Activated CD8-positive, alpha-beta memory T cell treated with anti-CD3 and anti-CD28 coated beads, Interleukin-2, amount 50 U/mL, for 24 hours (primary cell): Measurements from ENCODE around the gene SLC35D2.
"Not testable (repeated sequence)": the region's sequence is repeated elsewhere in the genome, so short reads cannot be mapped to it uniquely, and the experiment has no call there.

Source experiments
- DNase-seq: peaks from one replicate; pipeline ENCODE4 v3.0.0-alpha.2; 2020; ENCODE audit errors: extremely low read depth

The SLC35D2 gene

DNA sequence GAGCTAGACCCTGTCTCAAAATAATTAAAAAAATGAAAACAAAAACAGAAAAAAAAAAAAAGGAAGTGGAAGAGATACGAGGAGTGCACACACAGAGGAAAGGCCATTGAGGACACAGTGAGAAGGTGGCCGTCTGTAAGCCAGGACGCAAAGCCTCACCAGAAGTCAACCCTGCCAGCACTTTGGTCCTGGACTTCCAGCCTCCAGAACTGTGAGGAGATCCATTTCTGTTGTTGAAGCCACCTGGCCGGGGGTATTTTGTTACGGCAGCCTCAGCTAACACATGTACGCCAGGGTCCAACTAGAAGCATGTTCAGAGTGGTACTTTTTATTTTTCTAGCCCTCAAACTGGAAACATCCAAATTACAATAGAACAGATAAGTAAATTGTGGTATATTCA, 21.8 kb downstream of the SLC35D2 start:
- DNase-seq, result no peak

DNA sequence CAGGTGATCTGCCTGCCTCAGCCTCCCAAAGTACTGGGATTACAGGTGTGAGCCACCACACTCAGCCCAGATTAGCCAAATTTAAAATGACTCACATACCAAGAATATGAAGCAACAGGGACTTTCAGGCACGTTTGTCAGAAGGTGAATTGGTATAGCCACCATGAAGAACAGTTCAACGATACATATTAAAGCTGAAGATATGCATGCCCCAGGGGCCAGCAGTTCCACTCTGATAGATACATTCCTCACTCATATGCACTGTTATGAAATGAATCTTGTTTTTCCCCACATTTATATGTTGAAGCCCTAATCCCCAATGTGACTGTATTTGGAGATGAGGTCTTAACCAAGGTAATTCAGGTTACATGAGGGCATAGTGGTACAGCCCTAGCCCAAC, 22.5 kb downstream of the SLC35D2 start:
- no peak for DNase-seq

DNA sequence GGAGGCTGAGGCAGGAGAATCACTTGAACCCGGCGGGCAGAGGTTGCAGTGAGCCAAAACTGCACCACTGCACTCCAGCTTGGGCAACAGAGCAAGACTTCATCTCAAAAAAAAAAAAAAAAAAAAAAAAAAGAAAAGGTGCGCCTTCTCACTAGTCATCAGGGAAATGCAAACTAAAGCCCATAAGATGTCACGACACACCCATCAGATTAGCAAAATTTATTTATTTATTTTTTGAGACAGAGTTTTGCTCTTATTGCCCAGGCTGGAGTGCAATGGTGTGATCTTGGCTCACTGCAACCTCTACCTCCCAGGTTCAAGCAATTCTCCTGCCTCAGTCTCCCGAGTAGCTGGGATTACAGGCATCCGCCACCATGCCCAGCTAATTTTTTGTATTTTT, 23.0 kb downstream of the SLC35D2 start:
- DNase-seq, result not testable (repeated sequence)

DNA sequence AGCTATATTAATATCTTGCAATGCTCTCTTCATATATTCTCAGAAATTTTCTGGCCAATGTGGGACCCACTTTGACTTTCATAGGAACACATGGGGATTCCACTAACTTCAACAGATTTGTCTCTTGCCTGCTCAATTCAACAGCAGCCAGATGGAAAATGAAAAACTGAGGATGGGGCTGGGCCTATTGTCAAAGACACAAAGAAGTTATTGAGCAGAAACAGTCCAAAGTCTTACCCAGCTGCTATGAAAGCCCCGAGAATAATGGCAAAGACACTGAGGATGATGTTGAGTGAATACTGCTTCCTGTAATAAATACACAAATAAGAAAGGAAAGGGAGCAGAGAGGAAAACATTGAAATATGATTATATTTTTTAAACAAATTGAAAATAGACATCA, 32.6 kb downstream of the SLC35D2 start:
- DNase-seq, result no peak

DNA sequence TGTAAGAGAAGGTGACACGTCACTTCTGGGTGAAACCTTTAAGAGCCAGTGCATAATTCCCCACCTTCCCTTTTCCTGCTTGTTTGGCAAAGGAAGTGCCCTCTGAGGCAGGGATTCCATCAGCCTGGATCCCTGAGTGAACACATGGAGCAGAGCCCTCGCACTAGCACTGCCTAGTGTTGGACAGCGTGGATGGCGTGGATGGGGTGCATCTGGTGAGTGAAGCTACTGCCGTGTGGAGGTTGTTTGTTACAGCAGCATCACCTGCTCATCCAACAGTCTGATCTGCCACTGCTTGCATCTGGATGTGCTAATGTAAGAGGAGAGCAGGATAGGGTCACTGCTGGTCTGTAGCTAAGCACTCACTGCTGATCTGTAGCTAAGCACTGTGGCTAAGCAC, 35.2 kb downstream of the SLC35D2 start:
- no peak for DNase-seq

DNA sequence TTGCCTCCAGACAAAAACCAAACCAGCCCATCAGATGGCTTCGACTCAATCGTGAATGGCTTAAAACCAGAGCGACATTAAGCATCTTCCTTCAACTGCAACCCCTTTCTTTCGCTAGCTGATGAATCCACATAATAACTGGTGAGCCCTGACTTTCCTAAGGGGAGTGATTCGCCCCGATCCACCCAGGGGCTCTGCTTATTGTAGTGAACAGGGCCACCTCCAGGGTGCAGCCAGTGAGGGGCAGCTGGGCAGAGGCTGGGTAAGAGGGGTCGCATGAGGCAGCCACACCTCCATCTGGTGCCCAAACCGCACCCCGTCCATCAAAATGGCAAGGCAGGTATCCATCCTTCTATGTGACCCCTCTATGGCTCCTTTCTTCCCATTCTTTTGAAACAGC, 38.0 kb downstream of the SLC35D2 start:
- no peak for DNase-seq

DNA sequence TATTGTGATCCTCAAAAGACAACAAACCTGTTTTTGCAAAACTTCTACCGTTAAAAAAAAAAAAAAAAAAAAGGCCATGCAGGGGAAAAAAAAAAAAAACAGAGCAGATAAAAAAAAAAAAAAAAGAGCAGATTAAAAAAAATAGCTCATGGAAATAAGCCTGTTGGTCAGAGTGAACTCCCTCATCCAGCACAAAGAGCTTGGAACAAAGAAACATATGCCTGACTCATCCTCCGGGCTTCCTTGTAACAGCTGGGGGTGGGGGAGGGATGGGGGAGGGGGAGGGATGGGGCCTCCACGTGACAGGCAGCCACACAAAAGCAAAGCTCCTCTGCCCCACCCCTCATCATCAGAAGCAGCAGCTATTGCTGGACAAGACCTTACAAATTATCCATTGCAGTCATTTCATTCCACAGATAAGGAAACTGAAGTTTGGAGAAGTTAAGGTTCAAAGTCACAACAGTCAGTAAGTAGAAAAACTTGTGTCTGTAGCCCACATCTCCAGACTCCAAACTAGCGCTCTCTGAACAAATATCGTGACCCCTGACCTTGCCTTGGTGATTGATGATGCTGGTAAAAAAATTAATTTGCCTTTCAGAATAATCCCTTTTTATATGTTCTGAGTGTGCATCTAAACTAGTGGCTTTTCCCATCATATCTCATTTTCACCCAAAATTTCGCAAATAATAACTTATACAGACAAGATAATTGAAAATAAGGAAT, 38.9 kb downstream of the SLC35D2 start:
- no peak for DNase-seq

DNA sequence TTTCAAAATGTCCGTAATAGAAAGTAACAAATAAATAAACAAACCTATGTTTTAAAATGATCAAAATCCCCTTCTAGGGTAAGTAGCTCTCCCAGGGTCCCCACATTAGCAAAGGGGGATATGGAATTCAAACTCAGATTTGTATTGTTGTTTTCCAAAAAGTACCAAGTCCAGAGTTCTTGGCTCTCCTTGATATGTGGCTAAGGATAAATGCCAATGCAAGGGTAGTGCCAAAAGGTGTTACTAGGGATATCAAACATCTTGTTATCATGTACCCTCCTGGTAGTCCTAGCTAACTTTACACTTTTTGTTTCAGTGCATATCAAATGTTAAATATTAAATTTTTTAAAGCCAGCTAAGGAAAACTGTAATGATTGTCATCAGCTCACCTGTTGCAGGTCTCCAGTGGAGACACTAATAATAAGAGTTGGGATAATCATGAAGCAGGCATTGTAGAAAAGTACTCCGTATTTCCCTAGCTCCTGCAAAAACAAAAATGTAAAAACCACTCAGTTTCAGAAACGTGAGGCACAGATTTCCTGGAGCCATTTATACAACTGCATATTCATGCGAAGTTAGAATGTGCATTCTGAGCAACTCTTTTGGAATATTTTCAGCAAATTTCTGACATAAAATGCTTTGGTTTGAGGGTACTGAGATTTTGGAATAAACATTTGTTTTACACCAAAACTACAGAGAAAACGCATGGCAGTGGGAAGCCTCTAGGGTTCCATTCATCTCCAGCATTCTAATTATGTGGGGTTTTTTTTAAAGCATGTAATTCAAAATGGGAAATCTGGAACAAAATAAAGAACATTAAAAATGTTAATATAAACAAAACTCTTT, 39.8 kb downstream of the SLC35D2 start:
- DNase-seq, result no peak

DNA sequence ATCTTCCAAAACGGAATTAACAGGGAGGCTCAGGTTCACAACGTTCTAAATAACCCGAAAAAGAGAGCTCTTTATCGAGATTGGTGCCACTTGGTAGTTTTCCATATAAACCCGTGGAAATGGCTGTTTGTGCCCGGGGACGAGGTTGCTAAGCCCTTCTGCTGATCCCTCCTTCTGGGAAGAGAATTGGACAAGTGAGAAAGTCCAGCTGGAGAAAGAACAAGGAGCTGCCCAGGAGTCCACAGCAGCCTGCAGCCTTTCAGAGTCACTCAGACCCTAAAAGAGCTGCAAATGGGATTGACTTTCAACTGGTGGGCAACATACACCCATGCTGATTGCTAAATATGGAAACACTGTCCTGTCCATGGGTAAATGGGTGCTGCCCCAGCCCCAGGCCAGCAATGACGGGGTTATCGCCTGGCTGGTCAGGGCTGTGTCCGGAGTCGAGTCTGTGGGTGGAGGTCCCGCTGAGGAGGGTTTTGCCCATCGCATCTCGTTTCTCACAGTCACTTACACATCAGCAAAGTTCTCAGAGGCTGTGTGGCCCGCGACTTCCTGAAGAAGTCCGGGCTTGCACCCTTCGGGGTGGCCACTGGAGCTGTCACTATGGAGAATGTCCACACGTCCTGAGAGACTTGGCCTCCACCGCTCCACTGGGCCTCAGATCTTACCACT, 40.8 kb downstream of the SLC35D2 start:
- no peak for DNase-seq

DNA sequence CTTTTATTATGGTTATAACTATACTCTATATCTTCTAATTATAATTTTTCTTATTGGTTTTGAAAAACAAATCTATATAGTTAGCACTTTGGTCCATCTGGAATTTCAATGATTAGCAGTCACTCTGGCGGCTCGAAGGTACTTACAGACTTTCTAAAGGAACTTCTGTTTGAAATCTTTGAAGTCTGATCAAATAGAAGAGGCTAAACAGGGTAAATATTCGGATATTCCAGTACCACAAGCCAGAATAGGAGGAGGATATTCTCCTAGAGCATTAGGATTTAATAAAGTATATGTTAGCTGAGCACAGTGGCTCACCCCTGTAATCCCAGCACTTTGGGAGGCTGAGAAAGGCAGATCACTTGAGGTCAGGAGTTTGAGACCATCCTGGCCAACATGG, 42.8 kb downstream of the SLC35D2 start:
- no peak for DNase-seq

DNA sequence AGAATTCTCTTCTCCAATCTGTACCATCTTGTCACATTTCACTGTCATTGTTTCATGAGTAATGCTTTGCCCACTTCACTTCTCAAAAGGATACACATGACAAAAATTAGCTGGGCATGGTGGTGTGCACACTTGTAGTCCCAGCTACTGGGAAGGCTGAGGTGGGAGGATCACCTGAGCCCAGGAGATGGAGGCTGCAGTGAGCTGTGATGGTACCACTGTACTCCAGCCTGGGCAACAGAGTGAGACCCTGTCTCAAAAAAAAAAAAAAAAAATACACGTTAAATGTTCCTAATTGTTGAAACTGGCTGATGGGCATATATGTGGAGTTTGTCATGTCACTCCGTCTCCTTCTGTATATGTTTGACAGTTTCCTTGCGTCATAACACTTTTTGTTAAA, 45.2 kb downstream of the SLC35D2 start:
- DNase-seq, result no peak

DNA sequence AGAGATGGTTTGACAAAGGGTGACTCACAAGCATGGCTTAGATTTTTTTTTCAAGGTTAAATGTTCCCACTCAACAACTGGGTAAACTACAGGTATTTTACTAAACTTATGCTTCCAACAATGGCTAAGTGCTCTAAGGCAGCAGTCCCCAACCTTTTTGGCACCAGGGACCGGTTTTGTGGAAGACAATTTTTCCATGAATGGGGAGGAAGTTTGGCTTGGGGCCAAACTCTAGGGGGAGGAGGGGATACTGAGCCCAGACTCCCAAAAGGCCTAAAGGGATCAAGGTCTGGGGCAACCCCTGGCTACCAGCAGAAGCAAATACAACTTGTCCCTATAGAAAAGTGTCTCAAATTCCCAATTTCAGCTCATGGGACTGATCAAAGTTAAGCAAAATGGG, 49.6 kb downstream of the SLC35D2 start:
- DNase-seq, result no peak

DNA sequence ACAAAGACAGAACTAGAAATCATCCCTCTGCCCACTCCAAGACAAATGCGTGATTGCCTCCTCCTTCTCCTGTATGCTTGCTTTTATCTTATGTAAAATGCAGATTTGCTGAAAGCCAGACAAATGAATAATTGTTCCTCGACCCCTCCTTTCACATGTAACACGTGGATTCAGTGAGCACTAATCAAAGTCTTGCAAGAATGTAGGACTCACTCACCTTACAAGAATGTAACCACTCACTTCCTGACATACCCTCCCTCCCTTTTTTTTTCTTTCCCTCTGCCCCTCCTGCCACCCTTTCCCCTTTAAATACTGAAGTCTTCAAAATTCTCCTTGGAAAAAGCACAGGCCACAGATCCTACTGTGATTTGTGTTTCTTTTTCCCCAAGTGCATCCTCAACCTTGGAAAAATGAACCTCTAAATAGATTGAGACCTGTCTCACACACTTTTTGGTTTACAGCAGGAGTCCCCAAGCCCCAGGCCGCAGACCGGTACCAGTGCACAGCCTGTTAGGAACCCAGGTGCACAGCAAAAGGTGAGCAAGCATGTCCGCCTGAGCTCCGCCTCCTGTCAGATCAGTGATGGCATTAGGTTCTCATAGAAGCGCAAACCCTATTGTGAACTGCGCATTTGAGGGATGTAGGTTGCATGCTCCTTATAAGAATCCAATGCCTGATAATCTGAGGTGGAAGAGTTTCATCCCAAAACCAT, 52.1 kb downstream of the SLC35D2 start:
- no peak for DNase-seq

DNA sequence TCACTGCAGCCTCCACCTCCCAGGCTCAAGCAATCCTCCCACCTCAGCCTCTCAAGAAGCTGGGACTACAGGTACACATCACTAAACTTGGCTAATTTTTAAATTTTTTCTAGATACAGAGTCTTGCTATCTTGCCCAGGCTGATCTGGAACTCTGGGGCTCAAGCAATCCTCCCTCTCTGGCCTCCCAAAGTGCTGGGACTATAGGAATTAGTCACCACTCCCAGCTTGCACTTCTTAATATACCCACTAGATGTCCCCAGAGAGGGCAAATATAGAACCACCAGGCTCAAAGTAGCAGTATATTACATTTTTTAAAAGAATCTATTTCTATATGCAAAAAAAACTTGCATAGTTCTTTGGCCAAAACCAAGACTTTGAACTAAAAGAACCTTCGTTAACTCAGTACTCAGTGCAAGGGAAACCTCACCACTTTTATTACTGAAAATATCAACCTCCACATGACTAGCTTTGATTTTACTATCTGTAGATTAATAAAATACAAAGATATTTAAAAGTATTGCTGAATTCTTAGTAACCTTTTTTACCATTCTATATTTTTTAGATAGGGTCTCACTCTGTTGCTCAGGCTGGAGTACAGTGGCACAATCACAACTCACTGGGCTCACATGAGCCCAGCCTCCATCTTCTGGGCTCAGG, 55.7 kb downstream of the SLC35D2 start:
- DNase-seq, result peak; percentile 3

DNA sequence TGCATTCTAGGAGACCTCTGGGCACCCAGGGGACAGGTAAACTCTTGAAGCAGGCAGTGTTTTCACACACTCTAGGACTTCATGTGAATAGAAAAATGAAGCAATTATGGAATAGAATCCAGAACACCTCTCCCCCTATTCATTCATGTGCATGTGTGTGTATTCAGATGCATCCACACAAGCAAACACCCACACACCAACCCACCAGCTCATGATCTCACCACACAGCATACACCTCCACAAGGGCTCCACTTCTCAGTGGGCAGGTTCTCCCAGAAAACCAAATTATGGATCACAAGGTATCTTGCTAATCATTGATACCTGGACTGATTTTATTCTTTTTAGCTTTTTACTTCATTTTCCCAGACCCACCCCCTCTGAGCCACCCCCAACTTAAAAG, 60.3 kb downstream of the SLC35D2 start:
- DNase-seq, result no peak

DNA sequence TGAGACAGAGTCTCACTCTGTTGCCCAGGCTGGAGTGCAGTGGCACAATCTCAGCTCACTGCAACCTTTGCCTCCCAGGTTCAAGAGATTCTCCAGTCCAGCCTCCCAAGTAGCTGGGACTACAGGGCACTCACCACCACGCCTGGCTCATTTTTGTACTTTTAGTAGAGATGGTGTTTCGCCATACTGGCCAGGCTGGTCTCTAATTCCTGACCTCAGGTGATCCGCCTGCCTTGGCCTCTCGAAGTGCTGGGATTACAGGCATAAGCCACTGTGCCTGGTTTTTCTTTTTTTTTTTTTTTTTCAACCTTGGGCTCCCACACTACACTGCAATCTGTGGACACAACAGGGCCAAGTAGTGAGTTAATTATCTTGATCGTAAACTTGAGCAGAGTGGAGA, 60.8 kb downstream of the SLC35D2 start:
- not testable (repeated sequence) for DNase-seq

DNA sequence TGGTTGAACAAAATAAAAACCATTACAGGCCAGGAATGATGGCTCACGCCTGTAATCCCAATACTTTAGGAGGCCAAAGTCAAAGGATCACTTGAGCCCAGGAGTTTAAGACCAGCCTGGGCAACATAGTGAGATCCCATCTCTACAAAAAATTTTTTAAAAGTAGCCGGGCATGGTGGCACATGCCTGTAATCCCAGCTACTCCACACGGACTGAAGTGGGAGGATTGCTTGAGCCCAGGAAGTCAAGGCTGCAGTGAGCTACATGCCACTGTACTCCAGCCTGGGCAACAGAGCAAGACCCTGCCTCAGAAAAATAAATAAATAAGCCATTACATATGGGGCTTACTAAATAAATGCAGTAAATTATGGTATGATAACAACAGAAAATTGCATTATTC, 61.3 kb downstream of the SLC35D2 start:
- DNase-seq, result not testable (repeated sequence)

DNA sequence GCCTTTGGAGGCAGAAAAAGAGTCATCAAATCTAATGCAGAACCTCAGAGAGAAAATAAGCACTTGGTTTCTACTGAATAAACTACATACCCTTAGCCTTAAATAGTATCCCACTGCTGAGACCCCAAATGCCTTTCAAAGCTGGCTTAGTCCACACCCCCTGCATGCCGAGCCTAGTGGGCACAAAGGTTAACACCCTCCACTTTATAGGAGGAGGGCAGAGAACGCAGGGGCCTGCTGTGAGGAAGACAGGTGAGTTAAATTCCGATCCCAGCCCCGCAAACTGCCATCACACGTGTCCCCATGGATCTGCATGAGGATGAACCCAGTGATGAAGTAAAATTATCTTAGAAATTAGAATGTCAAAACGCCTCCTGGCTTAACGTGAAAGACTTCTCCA, 62.0 kb downstream of the SLC35D2 start:
- DNase-seq, result no peak

DNA sequence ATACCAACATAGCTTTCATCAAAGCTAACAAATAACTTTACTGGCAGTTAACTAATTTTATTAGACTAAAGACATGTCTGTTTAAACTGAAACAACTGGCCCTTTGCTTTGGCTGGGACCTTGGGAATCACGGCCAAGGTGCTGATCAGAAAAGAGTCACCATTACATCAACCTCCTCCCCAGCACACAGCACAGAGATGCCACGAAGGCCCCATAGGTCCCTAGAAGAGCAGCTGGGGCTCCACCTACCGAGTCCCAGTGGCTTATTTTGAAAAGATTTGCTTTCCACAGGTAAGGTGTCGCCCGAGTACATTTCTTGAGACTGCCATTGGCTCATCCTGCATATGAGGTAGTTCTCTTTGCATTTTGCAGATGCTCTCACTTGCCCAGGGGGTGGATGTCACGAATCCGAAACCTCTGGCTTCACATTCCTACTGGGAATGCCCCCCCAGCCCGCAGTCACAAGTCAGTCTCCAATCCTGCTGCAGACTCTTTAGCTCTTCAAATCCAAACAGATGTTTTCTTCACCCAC, 62.7 kb downstream of the SLC35D2 start:
- DNase-seq, result no peak

DNA sequence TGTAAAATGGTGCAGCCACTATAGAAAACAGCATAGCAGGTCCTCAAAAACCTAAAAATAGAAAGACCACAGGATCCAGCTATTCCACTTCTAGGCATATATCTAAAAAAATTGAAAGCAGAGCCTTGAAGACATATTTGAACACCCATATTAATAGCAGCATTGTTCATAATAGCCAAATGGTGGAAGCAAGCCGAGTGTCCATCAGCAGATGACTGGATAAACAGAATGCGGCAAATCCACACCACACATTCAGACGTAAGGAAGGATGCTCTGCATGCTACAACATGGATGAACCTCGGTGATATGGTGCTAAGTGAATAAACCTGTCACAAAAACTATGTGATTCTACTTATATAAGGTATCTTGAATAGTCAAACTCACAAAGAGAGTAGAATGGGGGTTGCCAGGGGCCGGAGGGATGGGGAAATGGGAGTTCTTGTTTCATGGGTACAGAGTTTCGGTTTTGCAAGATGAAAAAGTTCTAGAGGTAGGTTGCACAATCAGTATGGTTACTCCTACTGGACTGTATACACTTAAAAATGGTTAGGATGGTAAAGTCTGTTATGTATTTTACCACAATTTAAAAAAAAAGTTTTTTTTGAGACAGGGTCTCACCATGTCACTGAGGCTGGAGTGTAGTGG, 64.5 kb downstream of the SLC35D2 start:
- no peak for DNase-seq
